Keratinocyte (primary cell): Measurements from ENCODE around the gene ABCA7. TPM values are rescaled to one million over a fixed set of nuclear protein-coding genes. Genes with fewer than 3 reads are reported as not detected.
A peak's percentile ranks its signal among the peaks of the same experiment; 100 is the strongest.

Source experiments
- DNase-seq: peaks from one replicate; pipeline ENCODE4 v3.0.0-alpha.2; 2011; ENCODE audit warnings: low read depth, missing footprints, low spot score
- FAIRE-seq: peaks from 2 replicates; lab custom pipeline; 2011; peaks lifted over from hg19 to GRCh38; lab: Jason Lieb, UNC
- H2AFZ ChIP-seq: 2 replicates; pipeline ENCODE4 v1.6.0; 2012; ENCODE audit warnings: low read length, control low read depth, inconsistent platforms; ENCODE audit not compliant: control insufficient read depth
- H3K27ac ChIP-seq: 2 replicates; pipeline ENCODE4 v1.5.1; 2011; ENCODE audit warnings: low read length; ENCODE audit not compliant: control insufficient read depth, insufficient read depth
- H3K27me3 ChIP-seq: 3 replicates; pipeline ENCODE4 v1.6.0; 2011; ENCODE audit warnings: low read length; ENCODE audit not compliant: control insufficient read depth, insufficient read depth; ENCODE audit errors: extremely low read depth
- H3K36me3 ChIP-seq, 2 experiments: 2 replicates in 1 of 2; 3 replicates in 1 of 2; pipeline ENCODE4 v1.5.1; 2011; ENCODE audit warnings: low read length in 2 of 2, mild to moderate bottlenecking in 1 of 2; ENCODE audit not compliant: control insufficient read depth in 2 of 2, insufficient read depth in 2 of 2; ENCODE audit errors: extremely low read depth in 1 of 2
- H3K4me1 ChIP-seq: 3 replicates; pipeline ENCODE4 v1.5.1; 2011; ENCODE audit warnings: low read length; ENCODE audit not compliant: control insufficient read depth, insufficient read depth; ENCODE audit errors: extremely low read depth
- H3K4me2 ChIP-seq: 3 replicates; pipeline ENCODE4 v1.6.0; 2011; ENCODE audit warnings: low read depth, low read length; ENCODE audit not compliant: control insufficient read depth, insufficient read depth; ENCODE audit errors: extremely low read depth
- H3K4me3 ChIP-seq, 3 experiments: fragments of 200-600 bp in 1 of 3; sonication (generic) in 1 of 3; 2 replicates in 2 of 3; 3 replicates in 1 of 3; pipeline ENCODE4 v1.5.1; 2011 to 2016; ENCODE audit warnings: low read length in 3 of 3, mild to moderate bottlenecking in 3 of 3, control low read depth in 2 of 3, inconsistent platforms in 1 of 3, low read depth in 1 of 3, mixed read lengths in 1 of 3, mixed run types in 1 of 3, moderate library complexity in 1 of 3; ENCODE audit not compliant: control insufficient read depth in 2 of 3, insufficient read depth in 2 of 3; ENCODE audit errors: extremely low read depth in 1 of 3
- H3K79me2 ChIP-seq: 2 replicates; pipeline ENCODE4 v1.6.0; 2012; ENCODE audit warnings: low read length; ENCODE audit not compliant: control insufficient read depth, insufficient read depth
- H3K9ac ChIP-seq: 3 replicates; pipeline ENCODE4 v1.6.0; 2011; ENCODE audit warnings: low read length; ENCODE audit not compliant: control insufficient read depth, insufficient read depth; ENCODE audit errors: extremely low read depth
- H3K9me1 ChIP-seq: 3 replicates; pipeline ENCODE4 v1.6.0; 2011; ENCODE audit warnings: low read length; ENCODE audit not compliant: control insufficient read depth, insufficient read depth; ENCODE audit errors: extremely low read depth
- H3K9me3 ChIP-seq: 2 replicates; pipeline ENCODE4 v1.5.1; 2012; ENCODE audit warnings: low read depth, low read length; ENCODE audit not compliant: control insufficient read depth
- H4K20me1 ChIP-seq: 3 replicates; pipeline ENCODE4 v1.6.0; 2011; ENCODE audit warnings: low read length; ENCODE audit not compliant: control insufficient read depth, insufficient read depth; ENCODE audit errors: extremely low read depth
- EZH2 ChIP-seq: IDR thresholded peaks from one replicate; pipeline ENCODE4 v1.6.1; 2012; ENCODE audit warnings: inconsistent platforms, mild to moderate bottlenecking, low read length, moderate library complexity
- dilution Hi-C: fragments of 300-500 bp; cut with MboI; formaldehyde crosslinking; loops from one replicate; pipeline ENCODE4 v1.7.0; 2020; ENCODE audit warnings: low sequenced_read_pairs; ENCODE audit not compliant: extremely low pct_ligation_motif_present
- polyA plus RNA-seq, 5 experiments: library from polyadenylated mRNA; depleted of rRNA in 3 of 5; stranded (reverse) in 3 of 5; stranded (forward) in 1 of 5; unstranded in 1 of 5; fragments of >200 nt; gene quantifications; 1 replicate in 1 of 5; 2 replicates in 3 of 5; 3 replicates in 1 of 5; pipeline versions ENCODE4 v1.2.1 to v1.2.3, GENCODE V29; 2011 to 2012; ENCODE audit warnings: missing spikeins in 2 of 5, low read depth in 1 of 5, low replicate concordance in 1 of 5
- TF ChIP-seq, protein P1 (sequence below), 3 experiments: IDR thresholded peaks in 1 of 3; conservative IDR thresholded peaks in 1 of 3; optimal IDR thresholded peaks in 1 of 3; 2 replicates in 2 of 3; 3 replicates in 1 of 3; pipeline versions ENCODE3 to v1.5.1; 2011; ENCODE audit warnings: low read length in 3 of 3, mild to moderate bottlenecking in 3 of 3, moderate library complexity in 2 of 3, control low read depth in 1 of 3, inconsistent platforms in 1 of 3; ENCODE audit not compliant: insufficient read depth in 2 of 3; ENCODE audit errors: extremely low read depth in 1 of 3

ABCA7 gene
- polyA plus RNA-seq, 1 donor (not counting 4 experiments of a cell fraction or from before 2014, with no cell fraction given): 7.4 TPM

- no peak for DNase-seq
Measured at GRCh38 chr19:1001538-1002166, 38.3 kb upstream of the ABCA7 start.

GRCh38 chr19:1002600-1002999 lies 37.3 kb upstream of the ABCA7 start:
- no peaks in the 10 kb centered on the region for H3K4me1 ChIP-seq
- no peak overlapping the region for H3K9ac ChIP-seq
- H3K79me2 ChIP-seq: no peaks in the 10 kb centered on the region
- no peaks in the 10 kb centered on the region for H3K9me3 ChIP-seq
- FAIRE-seq: no peak
- H3K27me3 ChIP-seq: peaks cover 41% of the 10 kb centered on the region
- no peaks in the 10 kb centered on the region for H3K9me1 ChIP-seq
- no peak for DNase-seq
- no peak overlapping the region for H3K4me3 ChIP-seq
- H3K27ac ChIP-seq: no peak overlapping the region
- H4K20me1 ChIP-seq: peaks cover 3% of the 10 kb centered on the region
- no peak overlapping the region for H2AFZ ChIP-seq
- H3K36me3 ChIP-seq: no peaks in the 10 kb centered on the region
- dilution Hi-C loops: no loop called here
- TF ChIP-seq EZH2: no peak
- TF ChIP-seq, protein P1, sequence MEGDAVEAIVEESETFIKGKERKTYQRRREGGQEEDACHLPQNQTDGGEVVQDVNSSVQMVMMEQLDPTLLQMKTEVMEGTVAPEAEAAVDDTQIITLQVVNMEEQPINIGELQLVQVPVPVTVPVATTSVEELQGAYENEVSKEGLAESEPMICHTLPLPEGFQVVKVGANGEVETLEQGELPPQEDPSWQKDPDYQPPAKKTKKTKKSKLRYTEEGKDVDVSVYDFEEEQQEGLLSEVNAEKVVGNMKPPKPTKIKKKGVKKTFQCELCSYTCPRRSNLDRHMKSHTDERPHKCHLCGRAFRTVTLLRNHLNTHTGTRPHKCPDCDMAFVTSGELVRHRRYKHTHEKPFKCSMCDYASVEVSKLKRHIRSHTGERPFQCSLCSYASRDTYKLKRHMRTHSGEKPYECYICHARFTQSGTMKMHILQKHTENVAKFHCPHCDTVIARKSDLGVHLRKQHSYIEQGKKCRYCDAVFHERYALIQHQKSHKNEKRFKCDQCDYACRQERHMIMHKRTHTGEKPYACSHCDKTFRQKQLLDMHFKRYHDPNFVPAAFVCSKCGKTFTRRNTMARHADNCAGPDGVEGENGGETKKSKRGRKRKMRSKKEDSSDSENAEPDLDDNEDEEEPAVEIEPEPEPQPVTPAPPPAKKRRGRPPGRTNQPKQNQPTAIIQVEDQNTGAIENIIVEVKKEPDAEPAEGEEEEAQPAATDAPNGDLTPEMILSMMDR (optimal IDR thresholded peaks at IDR 0.05 in 1 of 3, IDR thresholded peaks at IDR 0.05 in 1 of 3, conservative IDR thresholded peaks at IDR 0.05 in 1 of 3; ENCODE audit: extremely low read depth in 1 of 3, insufficient read depth in 2 of 3, low read length in 3 of 3): no peak
- no peak overlapping the region for H3K4me2 ChIP-seq

More at GRCh38 chr19:1001538-1002166, 38.3 kb upstream of the ABCA7 start:
- Histone ChIP-seq H3K27me3 (peaks cover 50% of the 10 kb centered on the region), H3K4me2 (peak overlapping the region; percentile 10), H4K20me1 (peaks cover 3% of the 10 kb centered on the region), H3K79me2 (no peaks in the 10 kb centered on the region), H3K9me1 (no peaks in the 10 kb centered on the region), H3K9ac (no peak overlapping the region), H3K36me3 (no peaks in the 10 kb centered on the region), H2AFZ (no peak overlapping the region), H3K4me3 (peak overlapping the region in 1 of 3 experiments; percentile 44), H3K4me1 (peaks cover 2% of the 10 kb centered on the region), H3K9me3 (no peaks in the 10 kb centered on the region), H3K27ac (no peak overlapping the region)
- no peak for FAIRE-seq
- TF ChIP-seq, protein P1 (optimal IDR thresholded peaks at IDR 0.05 in 1 of 3, IDR thresholded peaks at IDR 0.05 in 1 of 3, conservative IDR thresholded peaks at IDR 0.05 in 1 of 3; ENCODE audit: extremely low read depth in 1 of 3, insufficient read depth in 2 of 3, low read length in 3 of 3): peak; percentile 62 to 95 (median 79)
- no peak for TF ChIP-seq EZH2
- dilution Hi-C loops: no loop called here
